ENCODE data around the gene IGFN1.

- TF ChIP-seq CTCF (IDR thresholded peaks at IDR 0.05) (no peak), POLR2A (IDR thresholded peaks at IDR 0.05) (no peak)
These were observed 15.6 kb downstream of the IGFN1 start for GRCh38 chr1:201206176-201206575.
